Ishikawa (cell line): ENCODE data around the gene PRX.

ENCODE experiments used
- CEBPB ChIP-seq: IDR thresholded peaks from 2 replicates; pipeline ENCODE4 v1.6.1; 2012
- CREB1 ChIP-seq: IDR thresholded peaks from 2 replicates; pipeline ENCODE4 v1.6.1; 2012; ENCODE audit warnings: low read depth
- EGR1 ChIP-seq: IDR thresholded peaks from 2 replicates; pipeline ENCODE4 v1.6.1; 2012
- EP300 ChIP-seq: IDR thresholded peaks from 2 replicates; pipeline ENCODE4 v1.6.1; 2012; ENCODE audit warnings: borderline replicate concordance
- FOXM1 ChIP-seq: IDR thresholded peaks from 2 replicates; pipeline ENCODE4 v1.6.1; 2012; ENCODE audit warnings: low read depth, borderline replicate concordance
- MAX ChIP-seq: IDR thresholded peaks from 2 replicates; pipeline ENCODE4 v1.6.1; 2012
- NFIC ChIP-seq: IDR thresholded peaks from 2 replicates; pipeline ENCODE4 v1.6.1; 2012
- RAD21 ChIP-seq: IDR thresholded peaks from 2 replicates; pipeline ENCODE4 v1.6.1; 2012; ENCODE audit warnings: low read depth
- REST ChIP-seq: IDR thresholded peaks from 2 replicates; pipeline ENCODE4 v1.6.1; 2012; ENCODE audit warnings: low read depth, mild to moderate bottlenecking
- TAF1 ChIP-seq: IDR thresholded peaks from 2 replicates; pipeline ENCODE4 v1.6.1; 2012; ENCODE audit warnings: low read depth, mild to moderate bottlenecking
- TCF12 ChIP-seq: IDR thresholded peaks from 2 replicates; pipeline ENCODE4 v1.6.1; 2012; ENCODE audit warnings: low read depth
- TEAD4 ChIP-seq: IDR thresholded peaks from 2 replicates; pipeline ENCODE4 v1.6.1; 2012
- YY1 ChIP-seq: IDR thresholded peaks from 2 replicates; pipeline ENCODE4 v1.6.1; 2012; ENCODE audit warnings: low read depth
- ZBTB7A ChIP-seq: IDR thresholded peaks from 2 replicates; pipeline ENCODE4 v1.6.1; 2012; ENCODE audit warnings: low read depth
- TF ChIP-seq, protein P1 (sequence below): IDR thresholded peaks from 2 replicates; pipeline ENCODE4 v1.6.1; 2012

The PRX gene

GRCh38 chr19:40457048-40457447 lies 43.9 kb upstream of the PRX start:
- no peak for TF ChIP-seq EGR1
- TF ChIP-seq ZBTB7A = no peak
- TF ChIP-seq EP300 = no peak
- TF ChIP-seq YY1 = no peak
- TF ChIP-seq FOXM1 = no peak
- no peak for TF ChIP-seq REST
- TF ChIP-seq TAF1 = no peak
- no peak for TF ChIP-seq RAD21
- no peak for TF ChIP-seq MAX
- no peak for TF ChIP-seq TCF12
- no peak for TF ChIP-seq CREB1
- TF ChIP-seq CEBPB = no peak
- TF ChIP-seq NFIC = no peak

DNA sequence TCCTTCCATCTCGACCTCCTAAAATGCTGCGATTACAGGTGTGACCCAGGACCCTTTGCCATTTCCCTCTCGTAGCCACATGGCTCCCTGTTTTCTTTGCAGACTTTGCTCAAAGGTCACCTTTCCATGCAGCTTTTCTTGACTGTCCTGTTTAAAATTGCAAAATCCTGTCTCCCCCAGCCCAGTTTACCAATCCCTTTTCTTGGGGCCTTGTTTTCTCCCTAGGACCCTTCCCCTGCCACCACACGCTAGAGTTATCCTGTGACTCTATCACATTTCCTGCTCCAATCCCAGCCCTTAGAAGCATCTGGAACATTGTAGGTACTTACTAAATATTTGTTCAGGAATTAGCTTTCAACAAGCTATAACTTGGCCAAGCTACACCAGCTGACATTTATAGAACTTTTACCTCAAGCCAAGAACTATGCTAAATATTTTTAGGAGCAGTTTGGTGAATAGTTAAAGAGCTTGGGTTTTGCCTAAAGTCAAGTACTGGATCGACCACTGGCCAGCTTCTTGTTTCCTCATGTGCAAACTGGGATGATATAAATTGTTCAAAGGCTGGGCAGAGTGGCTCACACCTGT lies 40.1 kb upstream of the PRX start:
- no peak for TF ChIP-seq ZBTB7A
- no peak for TF ChIP-seq FOXM1
- no peak for TF ChIP-seq RAD21
- no peak for TF ChIP-seq TEAD4
- TF ChIP-seq TCF12 = no peak
- TF ChIP-seq, protein P1, sequence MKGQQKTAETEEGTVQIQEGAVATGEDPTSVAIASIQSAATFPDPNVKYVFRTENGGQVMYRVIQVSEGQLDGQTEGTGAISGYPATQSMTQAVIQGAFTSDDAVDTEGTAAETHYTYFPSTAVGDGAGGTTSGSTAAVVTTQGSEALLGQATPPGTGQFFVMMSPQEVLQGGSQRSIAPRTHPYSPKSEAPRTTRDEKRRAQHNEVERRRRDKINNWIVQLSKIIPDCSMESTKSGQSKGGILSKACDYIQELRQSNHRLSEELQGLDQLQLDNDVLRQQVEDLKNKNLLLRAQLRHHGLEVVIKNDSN = no peak

GRCh38 chr19:40452016-40452415 lies 38.8 kb upstream of the PRX start:
- TF ChIP-seq EGR1 (no peak), RAD21 (no peak), TCF12 (no peak), MAX (no peak), ZBTB7A (no peak), YY1 (no peak), TEAD4 (no peak), REST (no peak), CEBPB (no peak), NFIC (no peak), FOXM1 (no peak)

- TF ChIP-seq MAX (no peak), YY1 (no peak), NFIC (no peak), EGR1 (no peak), ZBTB7A (no peak), TCF12 (no peak), CREB1 (no peak), RAD21 (no peak), FOXM1 (no peak), CEBPB (no peak), REST (no peak), TAF1 (no peak), EP300 (no peak), TEAD4 (no peak)
- TF ChIP-seq, protein P1 = no peak
Measured at GRCh38 chr19:40450664-40451063, 37.5 kb upstream of the PRX start.
